ENCODE measurements around the gene NAA16.
"Not testable (repeated sequence)": the region's sequence is repeated elsewhere in the genome, so short reads cannot be mapped to it uniquely, and the experiment has no call there.

NAA16 gene

GRCh38 chr13:41310963-41311405, at the start of gene NAA16:
TSS of gene NAA16 (plus strand) at chr13:41311267. CDS start at chr13:41311529, 262 bp downstream.
- Mint-ChIP-seq H3K36me3 (no peaks in the 10 kb centered on the region), H3K27ac (peak within 1 kb of the TSS; percentile 93), H3K27me3 (no peaks in the 10 kb centered on the region), H3K4me1 (ENCODE audit: low read depth) (peaks cover 43% of the 10 kb centered on the region), H3K4me3 (peak within 1 kb of the TSS; percentile 96), H3K9me3 (ENCODE audit: low read depth) (no peaks in the 10 kb centered on the region)

- Mint-ChIP-seq H3K27me3 (no peaks in the 10 kb centered on the region), H3K4me3 (peak within 1 kb of the TSS; percentile 99), H3K4me1 (ENCODE audit: low read depth) (peaks cover 35% of the 10 kb centered on the region), H3K9me3 (ENCODE audit: low read depth) (no peaks in the 10 kb centered on the region), H3K36me3 (peaks cover 9% of the 10 kb centered on the region), H3K27ac (peak within 1 kb of the TSS; percentile 100)
Observed at GRCh38 chr13:41263261-41263971, 47.7 kb upstream of the NAA16 start, which contains the start of gene MTRF1. TSS of gene MTRF1 (minus strand) at chr13:41263576. CDS start at chr13:41260907, 2,669 bp downstream.

- no peaks in the 10 kb centered on the region for H3K9me3 Mint-ChIP-seq (ENCODE audit: low read depth)
- no peaks in the 10 kb centered on the region for H3K27me3 Mint-ChIP-seq
- H3K27ac Mint-ChIP-seq = peak overlapping the region; percentile 77
- peaks cover 9% of the 10 kb centered on the region for H3K36me3 Mint-ChIP-seq
- H3K4me1 Mint-ChIP-seq (ENCODE audit: low read depth) = peaks cover 34% of the 10 kb centered on the region
- no peak overlapping the region for H3K4me3 Mint-ChIP-seq
Observed at GRCh38 chr13:41267106-41267505, 44.0 kb upstream of the NAA16 start.

GRCh38 chr13:41268764-41269163, 42.3 kb upstream of the NAA16 start:
- no peaks in the 10 kb centered on the region for H3K9me3 Mint-ChIP-seq (ENCODE audit: low read depth)
- no peak overlapping the region for H3K27ac Mint-ChIP-seq
- peaks cover 31% of the 10 kb centered on the region for H3K4me1 Mint-ChIP-seq (ENCODE audit: low read depth)
- H3K36me3 Mint-ChIP-seq = peaks cover 9% of the 10 kb centered on the region
- H3K4me3 Mint-ChIP-seq = no peak overlapping the region
- no peaks in the 10 kb centered on the region for H3K27me3 Mint-ChIP-seq

- Mint-ChIP-seq H3K4me3 (peak overlapping the region; percentile 72), H3K27me3 (no peaks in the 10 kb centered on the region), H3K27ac (peak overlapping the region; percentile 98), H3K36me3 (peaks cover 9% of the 10 kb centered on the region), H3K4me1 (ENCODE audit: low read depth) (peaks cover 35% of the 10 kb centered on the region), H3K9me3 (ENCODE audit: low read depth) (no peaks in the 10 kb centered on the region)
Observed at GRCh38 chr13:41271456-41272285, 39.4 kb upstream of the NAA16 start.

- H3K4me3 Mint-ChIP-seq = no peak overlapping the region
- no peaks in the 10 kb centered on the region for H3K9me3 Mint-ChIP-seq (ENCODE audit: low read depth)
- peaks cover 41% of the 10 kb centered on the region for H3K4me1 Mint-ChIP-seq (ENCODE audit: low read depth)
- H3K27me3 Mint-ChIP-seq = no peaks in the 10 kb centered on the region
- H3K36me3 Mint-ChIP-seq = peaks cover 2% of the 10 kb centered on the region
- H3K27ac Mint-ChIP-seq = peak overlapping the region; percentile 28
Observed at GRCh38 chr13:41273831-41274441, 37.1 kb upstream of the NAA16 start.

- Mint-ChIP-seq H3K27ac (no peak overlapping the region), H3K36me3 (peaks cover 2% of the 10 kb centered on the region), H3K27me3 (no peaks in the 10 kb centered on the region), H3K4me1 (ENCODE audit: low read depth) (peaks cover 43% of the 10 kb centered on the region), H3K4me3 (no peak overlapping the region), H3K9me3 (ENCODE audit: low read depth) (no peaks in the 10 kb centered on the region)
Observed at GRCh38 chr13:41274881-41275280, 36.2 kb upstream of the NAA16 start.

GRCh38 chr13:41276824-41277223, 34.2 kb upstream of the NAA16 start:
- Mint-ChIP-seq H3K27ac (no peak overlapping the region), H3K4me1 (ENCODE audit: low read depth) (peaks cover 38% of the 10 kb centered on the region), H3K9me3 (ENCODE audit: low read depth) (no peaks in the 10 kb centered on the region), H3K27me3 (no peaks in the 10 kb centered on the region), H3K36me3 (peaks cover 3% of the 10 kb centered on the region), H3K4me3 (peak overlapping the region; percentile 20)

GRCh38 chr13:41279156-41279555, 31.9 kb upstream of the NAA16 start:
- not testable (repeated sequence) for H3K27ac Mint-ChIP-seq; H3K4me3 Mint-ChIP-seq; H3K27me3 Mint-ChIP-seq; H3K9me3 Mint-ChIP-seq (ENCODE audit: low read depth); H3K36me3 Mint-ChIP-seq
- peaks cover 23% of the 10 kb centered on the region for H3K4me1 Mint-ChIP-seq (ENCODE audit: low read depth)

GRCh38 chr13:41282129-41282571, 28.9 kb upstream of the NAA16 start:
- Mint-ChIP-seq H3K4me1 (ENCODE audit: low read depth) (peaks cover 38% of the 10 kb centered on the region), H3K9me3 (ENCODE audit: low read depth) (no peaks in the 10 kb centered on the region), H3K27ac (no peak overlapping the region), H3K4me3 (no peak overlapping the region), H3K36me3 (peaks cover 9% of the 10 kb centered on the region), H3K27me3 (no peaks in the 10 kb centered on the region)

- H3K27ac Mint-ChIP-seq = no peak overlapping the region
- peaks cover 39% of the 10 kb centered on the region for H3K4me1 Mint-ChIP-seq (ENCODE audit: low read depth)
- peaks cover 12% of the 10 kb centered on the region for H3K36me3 Mint-ChIP-seq
- no peaks in the 10 kb centered on the region for H3K9me3 Mint-ChIP-seq (ENCODE audit: low read depth)
- H3K4me3 Mint-ChIP-seq = no peak overlapping the region
- no peaks in the 10 kb centered on the region for H3K27me3 Mint-ChIP-seq
Observed at GRCh38 chr13:41284512-41285288, 26.4 kb upstream of the NAA16 start.

GRCh38 chr13:41286370-41286769, 24.7 kb upstream of the NAA16 start:
- Mint-ChIP-seq H3K36me3 (peaks cover 9% of the 10 kb centered on the region), H3K9me3 (ENCODE audit: low read depth) (no peaks in the 10 kb centered on the region), H3K27me3 (no peaks in the 10 kb centered on the region), H3K4me3 (peak overlapping the region; percentile 76), H3K4me1 (ENCODE audit: low read depth) (peaks cover 34% of the 10 kb centered on the region), H3K27ac (peak overlapping the region; percentile 88)

- Mint-ChIP-seq H3K36me3 (peaks cover 7% of the 10 kb centered on the region), H3K4me3 (no peak overlapping the region), H3K4me1 (ENCODE audit: low read depth) (peaks cover 34% of the 10 kb centered on the region), H3K27ac (no peak overlapping the region), H3K27me3 (no peaks in the 10 kb centered on the region), H3K9me3 (ENCODE audit: low read depth) (no peaks in the 10 kb centered on the region)
Observed at GRCh38 chr13:41289463-41289881, 21.6 kb upstream of the NAA16 start.

- no peak overlapping the region for H3K4me3 Mint-ChIP-seq
- no peak overlapping the region for H3K27ac Mint-ChIP-seq
- H3K9me3 Mint-ChIP-seq (ENCODE audit: low read depth) = no peaks in the 10 kb centered on the region
- H3K27me3 Mint-ChIP-seq = no peaks in the 10 kb centered on the region
- H3K4me1 Mint-ChIP-seq (ENCODE audit: low read depth) = peaks cover 23% of the 10 kb centered on the region
- peaks cover 13% of the 10 kb centered on the region for H3K36me3 Mint-ChIP-seq
Observed at GRCh38 chr13:41291246-41291645, 19.8 kb upstream of the NAA16 start.

All from activated naive CD8-positive, alpha-beta T cell (primary cell).